Omental fat pad (tissue), 4 donors: Measurements from ENCODE around the gene VWA8. TPM values are rescaled to one million over a fixed set of nuclear protein-coding genes. Genes with fewer than 3 reads are reported as not detected.
"Not testable (repeated sequence)": the region's sequence is repeated elsewhere in the genome, so short reads cannot be mapped to it uniquely, and the experiment has no call there.

Source experiments
- ATAC-seq: fragments of 150-250 bp; one replicate; pipeline ENCODE4 v1.9.1; 2016; ENCODE audit warnings: mild to moderate bottlenecking, moderate library complexity; ENCODE audit not compliant: low FRiP score
- DNase-seq: peaks from one replicate; pipeline ENCODE4 v3.0.0-alpha.2; 2019; ENCODE audit warnings: low spot score
- CTCF ChIP-seq, 3 donors: fragments of 450-650 bp; IDR thresholded peaks; one replicate each; pipeline ENCODE4 v1.5.1; 2016 to 2017; ENCODE audit warnings: antibody characterized with exemption in 3 of 3, mild to moderate bottlenecking in 3 of 3, moderate library complexity in 2 of 3
- total RNA-seq, 4 donors: library from RNA; depleted of rRNA; stranded (reverse); fragments of >200 nt; gene quantifications; one replicate each; pipeline ENCODE4 v1.1.0, GENCODE V29; 2016

VWA8 gene
- total RNA-seq, 4 donors from 2014 or later, result 12.4 to 24.7 (median 18.3) TPM

GRCh38 chr13:41880966-41881365, 79.9 kb downstream of the VWA8 start:
- TF ChIP-seq CTCF (IDR thresholded peaks at IDR 0.05), result no peak
- DNase-seq (no peak), ATAC-seq (no peak)

GRCh38 chr13:41864658-41865057, 96.3 kb downstream of the VWA8 start:
- TF ChIP-seq CTCF (IDR thresholded peaks at IDR 0.05), result no peak
- DNase-seq (no peak), ATAC-seq (no peak)

DNA sequence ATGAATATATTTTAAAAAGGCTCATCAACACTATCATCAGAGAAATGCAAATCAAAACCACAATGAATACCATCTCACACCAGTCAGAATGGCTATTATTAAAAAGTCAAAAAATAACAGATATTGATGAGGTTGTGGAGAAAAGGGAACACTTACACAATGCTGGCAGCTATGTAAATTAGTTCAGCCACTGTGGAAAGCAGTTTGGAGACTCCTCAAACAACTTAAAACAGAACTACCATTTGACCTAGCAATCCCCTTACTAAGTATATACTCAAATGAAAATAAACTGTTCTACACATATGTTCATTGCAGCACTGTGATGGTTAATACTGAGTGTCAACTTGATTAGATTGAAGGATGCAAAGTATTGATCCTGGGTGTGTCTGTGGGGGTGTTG, 98.2 kb downstream of the VWA8 start:
- ATAC-seq, DNase-seq: not testable (repeated sequence)

GRCh38 chr13:41859565-41859964, 101.3 kb downstream of the VWA8 start:
- no peak for ATAC-seq
- TF ChIP-seq CTCF (IDR thresholded peaks at IDR 0.05), result no peak
- DNase-seq, result no peak

- no peak for TF ChIP-seq CTCF (IDR thresholded peaks at IDR 0.05)
- DNase-seq (no peak), ATAC-seq (no peak)
Measured at GRCh38 chr13:41858780-41859179, 102.1 kb downstream of the VWA8 start.

DNA sequence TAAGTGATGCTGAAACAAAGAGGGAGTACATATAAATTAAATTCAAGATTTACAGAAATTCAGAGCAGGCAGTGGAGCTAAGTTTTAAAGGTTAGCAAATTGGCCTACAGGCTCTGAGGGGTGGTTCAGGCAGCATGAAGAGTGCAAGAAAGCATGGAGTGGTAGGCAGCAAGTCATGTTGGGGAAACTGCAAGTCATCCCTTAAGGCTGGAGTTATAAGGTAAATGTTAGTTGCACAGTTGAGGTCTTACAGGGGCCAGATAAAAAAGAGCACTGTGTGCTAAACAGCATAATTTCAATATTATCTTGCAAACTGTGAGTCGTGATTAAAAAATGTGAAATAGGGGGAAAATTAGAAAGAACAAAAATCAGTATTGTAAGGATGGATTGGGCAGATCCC, 106.2 kb downstream of the VWA8 start:
- DNase-seq, result no peak
- ATAC-seq, result no peak
- TF ChIP-seq CTCF (IDR thresholded peaks at IDR 0.05), result no peak

- no peak for TF ChIP-seq CTCF (IDR thresholded peaks at IDR 0.05)
- ATAC-seq, result no peak
Measured at GRCh38 chr13:41851351-41851750, 109.6 kb downstream of the VWA8 start.

More at GRCh38 chr13:41851351-41851750, 109.6 kb downstream of the VWA8 start:
- no peak for DNase-seq
